ELF-1 (cell line): ENCODE data around the gene C1QTNF2.

Experiments used
- DNase-seq: peaks from one replicate; pipeline ENCODE4 v3.0.0-alpha.2; 2016; ENCODE audit warnings: low read depth, low spot score

C1QTNF2 gene

GRCh38 chr5:160369990-160370712, at the start of gene C1QTNF2:
TSS of gene C1QTNF2 (minus strand) at chr5:160370626. CDS start at chr5:160355011, 15,615 bp downstream.
- peak; percentile 71 for DNase-seq

- DNase-seq = no peak
These were observed 49.8 kb upstream of the C1QTNF2 start for GRCh38 chr5:160420331-160420610.

- DNase-seq = no peak
These were observed 49.3 kb upstream of the C1QTNF2 start for GRCh38 chr5:160419458-160420330.

- DNase-seq = peak; percentile 97
These were observed 48.4 kb upstream of the C1QTNF2 start, which contains the start of gene SLU7 for GRCh38 chr5:160418561-160419457. TSS of gene SLU7 (minus strand) at chr5:160419081. CDS start at chr5:160415294, 3,787 bp downstream.

- DNase-seq = peak; percentile 95
These were observed 29.3 kb upstream of the C1QTNF2 start, which contains the start of gene FAM200C for GRCh38 chr5:160399402-160400353. TSS of gene FAM200C (minus strand) at chr5:160400054. CDS start at chr5:160395490, 4,564 bp downstream.

- DNase-seq = no peak
These were observed 28.4 kb upstream of the C1QTNF2 start for GRCh38 chr5:160398806-160399205.

GRCh38 chr5:160397492-160397891, 27.1 kb upstream of the C1QTNF2 start:
- no peak for DNase-seq

- no peak for DNase-seq
These were observed 24.7 kb upstream of the C1QTNF2 start for GRCh38 chr5:160395111-160395510.

GRCh38 chr5:160390787-160391696, 20.6 kb upstream of the C1QTNF2 start:
- DNase-seq = no peak

GRCh38 chr5:160387445-160387844, 17.0 kb upstream of the C1QTNF2 start:
- no peak for DNase-seq

- DNase-seq = no peak
These were observed 15.1 kb upstream of the C1QTNF2 start for GRCh38 chr5:160385496-160385895.

GRCh38 chr5:160384681-160385080, 14.3 kb upstream of the C1QTNF2 start:
- DNase-seq = no peak

GRCh38 chr5:160382346-160382745, 11.9 kb upstream of the C1QTNF2 start:
- no peak for DNase-seq

- no peak for DNase-seq
These were observed 9.6 kb upstream of the C1QTNF2 start for GRCh38 chr5:160380041-160380440.

GRCh38 chr5:160379511-160379910, 9.1 kb upstream of the C1QTNF2 start:
- no peak for DNase-seq

- no peak for DNase-seq
These were observed 7.9 kb upstream of the C1QTNF2 start for GRCh38 chr5:160378330-160378729.

- DNase-seq = no peak
These were observed 7.2 kb upstream of the C1QTNF2 start for GRCh38 chr5:160377651-160378050.

- no peak for DNase-seq
These were observed 6.0 kb upstream of the C1QTNF2 start for GRCh38 chr5:160376416-160376815.

- DNase-seq = no peak
These were observed 5.3 kb upstream of the C1QTNF2 start for GRCh38 chr5:160375701-160376100.
